Loucy (cell line): ENCODE data around the gene PBX4.

Experiments used
- H2AFZ ChIP-seq: fragments of 200-600 bp; sonication (generic); 2 replicates; pipeline ENCODE4 v1.6.0; 2016; ENCODE audit warnings: antibody characterized with exemption, mild to moderate bottlenecking, low read length, moderate library complexity
- H3F3A ChIP-seq: fragments of 200-600 bp; 2 replicates; pipeline ENCODE4 v1.6.0; 2016; ENCODE audit warnings: antibody characterized with exemption, low read depth, mild to moderate bottlenecking
- H3K27me3 ChIP-seq: fragments of 200-600 bp; sonication (generic); 2 replicates; pipeline ENCODE4 v1.6.1; 2014; ENCODE audit warnings: low read length, mild to moderate bottlenecking; ENCODE audit not compliant: insufficient read depth, poor library complexity, severe bottlenecking
- H3K36me3 ChIP-seq: fragments of 200-600 bp; sonication (generic); 2 replicates; pipeline ENCODE4 v1.6.1; 2016; ENCODE audit warnings: low read length; ENCODE audit not compliant: insufficient read depth
- H3K4me1 ChIP-seq: fragments of 200-600 bp; sonication (generic); 2 replicates; pipeline ENCODE4 v1.5.1; 2014; ENCODE audit warnings: low read length, mild to moderate bottlenecking; ENCODE audit not compliant: insufficient read depth, poor library complexity, severe bottlenecking
- H3K4me2 ChIP-seq: fragments of 200-600 bp; sonication (generic); 2 replicates; pipeline ENCODE4 v1.6.0; 2014; ENCODE audit warnings: antibody characterized with exemption, low read length, low read depth, mild to moderate bottlenecking; ENCODE audit not compliant: poor library complexity, severe bottlenecking
- H3K4me3 ChIP-seq: fragments of 200-600 bp; sonication (generic); 2 replicates; pipeline ENCODE4 v1.5.1; 2014; ENCODE audit warnings: low read length, mild to moderate bottlenecking, mixed read lengths; ENCODE audit not compliant: poor library complexity, severe bottlenecking
- H3K79me2 ChIP-seq: fragments of 200-600 bp; sonication (generic); 2 replicates; pipeline ENCODE4 v1.6.1; 2014; ENCODE audit warnings: low read length; ENCODE audit not compliant: insufficient read depth
- H3K9ac ChIP-seq: fragments of 200-600 bp; sonication (generic); 2 replicates; pipeline ENCODE4 v1.6.0; 2014; ENCODE audit warnings: mild to moderate bottlenecking, low read depth, low read length, moderate library complexity; ENCODE audit not compliant: poor library complexity, severe bottlenecking
- H3K9me2 ChIP-seq: fragments of 200-600 bp; sonication (generic); replicated peaks from 2 replicates; pipeline ENCODE4 v1.6.1; 2016; ENCODE audit warnings: low read depth, low read length, mixed read lengths
- H3K9me3 ChIP-seq: fragments of 200-600 bp; sonication (generic); 2 replicates; pipeline ENCODE4 v1.6.1; 2014; ENCODE audit warnings: mild to moderate bottlenecking, antibody characterized with exemption, low read length, low read depth; ENCODE audit not compliant: insufficient read depth
- H4K20me1 ChIP-seq: fragments of 200-600 bp; sonication (generic); 2 replicates; pipeline ENCODE4 v1.6.0; 2014; ENCODE audit warnings: antibody characterized with exemption, low read length, mild to moderate bottlenecking; ENCODE audit not compliant: insufficient read depth, poor library complexity, severe bottlenecking
- CTCF ChIP-seq: fragments of 200-600 bp; sonication (generic); conservative IDR thresholded peaks from 2 replicates; pipeline ENCODE4 v1.5.1; 2014; ENCODE audit warnings: mild to moderate bottlenecking, antibody characterized with exemption, low read length
- EZH2phosphoT487 ChIP-seq: fragments of 200-600 bp; IDR thresholded peaks from 2 replicates; pipeline ENCODE4 v1.6.1; 2018; ENCODE audit warnings: antibody characterized with exemption, mild to moderate bottlenecking, moderate library complexity, borderline replicate concordance

Gene PBX4

GRCh38 chr19:19563348-19563848 is 55.1 kb downstream of the PBX4 start:
- Histone ChIP-seq H3K9me2 (no peaks in the 10 kb centered on the region), H3K27me3 (no peaks in the 10 kb centered on the region), H3K4me3 (no peak overlapping the region), H4K20me1 (no peaks in the 10 kb centered on the region), H3K9me3 (no peaks in the 10 kb centered on the region), H3F3A (no peaks in the 10 kb centered on the region), H2AFZ (no peak overlapping the region), H3K4me1 (no peaks in the 10 kb centered on the region), H3K79me2 (no peaks in the 10 kb centered on the region), H3K4me2 (no peak overlapping the region), H3K9ac (no peak overlapping the region), H3K36me3 (no peaks in the 10 kb centered on the region)
- TF ChIP-seq CTCF = no peak
- no peak for TF ChIP-seq EZH2phosphoT487

GRCh38 chr19:19562665-19563347 is 55.7 kb downstream of the PBX4 start:
- no peaks in the 10 kb centered on the region for H3K36me3 ChIP-seq
- no peak overlapping the region for H2AFZ ChIP-seq
- TF ChIP-seq EZH2phosphoT487 (no peak), CTCF (no peak)
- no peaks in the 10 kb centered on the region for H4K20me1 ChIP-seq
- no peaks in the 10 kb centered on the region for H3K79me2 ChIP-seq
- H3K9me2 ChIP-seq = no peaks in the 10 kb centered on the region
- no peaks in the 10 kb centered on the region for H3K27me3 ChIP-seq
- H3K9ac ChIP-seq = no peak overlapping the region
- no peak overlapping the region for H3K4me3 ChIP-seq
- H3F3A ChIP-seq = no peaks in the 10 kb centered on the region
- no peaks in the 10 kb centered on the region for H3K9me3 ChIP-seq
- no peak overlapping the region for H3K4me2 ChIP-seq
- H3K4me1 ChIP-seq = no peaks in the 10 kb centered on the region

GRCh38 chr19:19561946-19562664 is 56.4 kb downstream of the PBX4 start:
- H3K9me3 ChIP-seq = no peaks in the 10 kb centered on the region
- no peak overlapping the region for H3K4me2 ChIP-seq
- H3K27me3 ChIP-seq = no peaks in the 10 kb centered on the region
- no peaks in the 10 kb centered on the region for H3K36me3 ChIP-seq
- no peaks in the 10 kb centered on the region for H3K4me1 ChIP-seq
- no peaks in the 10 kb centered on the region for H3F3A ChIP-seq
- no peak overlapping the region for H3K9ac ChIP-seq
- H3K9me2 ChIP-seq = no peaks in the 10 kb centered on the region
- no peak overlapping the region for H3K4me3 ChIP-seq
- H4K20me1 ChIP-seq = no peaks in the 10 kb centered on the region
- no peak overlapping the region for H2AFZ ChIP-seq
- H3K79me2 ChIP-seq = no peaks in the 10 kb centered on the region
- TF ChIP-seq EZH2phosphoT487 (no peak), CTCF (no peak)
